HepG2 (cell line): ENCODE measurements around the gene DDX54. TPM values are rescaled to one million over a fixed set of nuclear protein-coding genes. Genes with fewer than 3 reads are reported as not detected.

Source experiments
- AFF4 ChIP-seq: sonication (generic); formaldehyde crosslinking; IDR thresholded peaks from 2 replicates; pipeline ENCODE4 v1.4.0; 2020; ENCODE audit warnings: missing genetic modification reagents
- BRCA1 ChIP-seq: sonication (generic); formaldehyde crosslinking; IDR thresholded peaks from 2 replicates; pipeline ENCODE4 v1.4.0; 2020; ENCODE audit warnings: missing genetic modification reagents
- CBFB ChIP-seq: sonication (generic); formaldehyde crosslinking; IDR thresholded peaks from 2 replicates; pipeline ENCODE4 v1.4.0; 2020; ENCODE audit warnings: missing genetic modification reagents
- DMTF1 ChIP-seq: sonication (generic); formaldehyde crosslinking; IDR thresholded peaks from 2 replicates; pipeline ENCODE4 v1.4.0; 2020; ENCODE audit warnings: mild to moderate bottlenecking, missing genetic modification reagents
- FOXA1 ChIP-seq, 2 experiments: fragments of 450-650 bp in 1 of 2; sonication (generic) in 1 of 2; formaldehyde crosslinking in 1 of 2; IDR thresholded peaks; 2 replicates each; pipeline versions ENCODE4 v1.4.0 to v1.6.1; 2016 to 2020; ENCODE audit warnings: missing genetic modification reagents in 1 of 2
- GPN1 ChIP-seq: sonication (generic); formaldehyde crosslinking; IDR thresholded peaks from 2 replicates; pipeline ENCODE4 v1.5.1; 2020; ENCODE audit warnings: missing genetic modification reagents, borderline replicate concordance
- JUND ChIP-seq: sonication (generic); formaldehyde crosslinking; IDR thresholded peaks from 2 replicates; pipeline ENCODE4 v1.8.0; 2022; ENCODE audit warnings: mild to moderate bottlenecking, missing genetic modification reagents
- KLF12 ChIP-seq: sonication (generic); formaldehyde crosslinking; IDR thresholded peaks from 2 replicates; pipeline ENCODE4 v1.4.0; 2020; ENCODE audit warnings: missing genetic modification reagents, borderline replicate concordance
- NR0B2 ChIP-seq: sonication (generic); formaldehyde crosslinking; IDR thresholded peaks from 2 replicates; pipeline ENCODE4 v1.4.0; 2020; ENCODE audit warnings: mild to moderate bottlenecking, missing genetic modification reagents
- PHF8 ChIP-seq: sonication (generic); formaldehyde crosslinking; IDR thresholded peaks from 2 replicates; pipeline ENCODE4 v1.5.0; 2020; ENCODE audit warnings: missing genetic modification reagents
- SAP130 ChIP-seq: IDR thresholded peaks from 2 replicates; pipeline ENCODE4 v1.6.1; 2016; ENCODE audit warnings: low read depth
- U2AF1 ChIP-seq: fragments of 200-400 bp; formaldehyde crosslinking; optimal IDR thresholded peaks from 2 replicates; pipeline ENCODE3; 2017; ENCODE audit warnings: mild to moderate bottlenecking, low read depth, low read length
- ZBTB25 ChIP-seq: IDR thresholded peaks from 2 replicates; pipeline ENCODE4 v1.6.1; 2018; ENCODE audit warnings: missing genetic modification reagents
- ZBTB46 ChIP-seq: sonication (generic); formaldehyde crosslinking; IDR thresholded peaks from 2 replicates; pipeline ENCODE4 v1.4.0; 2020; ENCODE audit warnings: mild to moderate bottlenecking, missing genetic modification reagents, borderline replicate concordance
- ZNF546 ChIP-seq: sonication (generic); formaldehyde crosslinking; conservative IDR thresholded peaks from 2 replicates; pipeline ENCODE4 v1.8.1; 2023; ENCODE audit warnings: mild to moderate bottlenecking, missing genetic modification reagents
- ZNF615 ChIP-seq: sonication (generic); formaldehyde crosslinking; IDR thresholded peaks from 2 replicates; pipeline ENCODE4 v1.5.0; 2020; ENCODE audit warnings: mild to moderate bottlenecking, missing genetic modification reagents, borderline replicate concordance
- ZNF7 ChIP-seq: IDR thresholded peaks from 2 replicates; pipeline ENCODE4 v1.6.1; 2016; ENCODE audit warnings: missing biosample characterization, missing genetic modification reagents
- ZNF775 ChIP-seq: sonication (generic); formaldehyde crosslinking; IDR thresholded peaks from 2 replicates; pipeline ENCODE4 v1.4.0; 2020; ENCODE audit warnings: missing genetic modification reagents, mild to moderate bottlenecking, moderate library complexity, borderline replicate concordance
- ZSCAN12 ChIP-seq: sonication (generic); formaldehyde crosslinking; IDR thresholded peaks from 2 replicates; pipeline ENCODE4 v1.9.0; 2021; ENCODE audit warnings: mild to moderate bottlenecking, missing genetic modification reagents
- polyA plus RNA-seq, 8 experiments: library from polyadenylated mRNA; depleted of rRNA in 3 of 8; stranded (reverse) in 7 of 8; unstranded in 1 of 8; fragments of >200 nt; fragmentation: Illumina TruSeq in 4 of 8; extraction: Trizol in 4 of 8; gene quantifications; 2 replicates each; pipeline versions ENCODE4 v1.2.1 to v1.2.3, GENCODE V29; 2011 to 2016; ENCODE audit warnings: low read depth in 4 of 8, missing spikeins in 1 of 8, mixed read lengths in 1 of 8; ENCODE audit not compliant: insufficient read depth in 1 of 8
- total RNA-seq, 5 experiments: library from RNA; depleted of rRNA; stranded (reverse); fragments of >200 nt; fragmentation: Illumina TruSeq; extraction: Trizol; gene quantifications; 2 replicates each; pipeline ENCODE4 v1.2.3, GENCODE V29; 2016; ENCODE audit warnings: low read depth in 1 of 5

The DDX54 gene
- total and polyA plus RNA-seq, 2 of the 13 experiments (the other 11 are each of a cell fraction or from before 2014, with no cell fraction given), result 59.7 to 61.1 TPM

GRCh38 chr12:113185180-113186032 is at the start of gene DDX54, which contains the start of gene RITA1 (continued):
- TF ChIP-seq DMTF1 (CRISPR knock-in tag), result no peak
- TF ChIP-seq CBFB, result peak; percentile 55
- peak; percentile 88 for TF ChIP-seq SAP130 (CRISPR knock-in tag)
- peak; percentile 21; the same call in 1 of the 2 replicates for TF ChIP-seq ZBTB25 (CRISPR knock-in tag)
- TF ChIP-seq ZNF546 (CRISPR knock-in tag), result 0 out of 2 replicates have a peak, but pooled peaks have one; percentile 19
- no peak for TF ChIP-seq NR0B2 (CRISPR knock-in tag)
- TF ChIP-seq FOXA1 (IDR thresholded peaks at IDR 0.05), result no peak
- TF ChIP-seq FOXA1 (CRISPR knock-in tag; IDR thresholded peaks at IDR 0.05), result peak; percentile 42; the same call in 1 of the 2 replicates
- TF ChIP-seq AFF4 (CRISPR knock-in tag), result no peak
- TF ChIP-seq JUND (CRISPR knock-in tag), result no peak
- no peak for TF ChIP-seq BRCA1 (CRISPR knock-in tag)
- no peak for TF ChIP-seq KLF12 (CRISPR knock-in tag)
- TF ChIP-seq GPN1 (CRISPR knock-in tag), result 0 out of 2 replicates have a peak, but pooled peaks have one; percentile 88
- TF ChIP-seq ZNF7 (CRISPR knock-in tag), result no peak
- TF ChIP-seq ZSCAN12 (CRISPR knock-in tag), result peak; percentile 94
- peak; percentile 86; the same call in 1 of the 2 replicates for TF ChIP-seq ZNF615 (CRISPR knock-in tag)
- TF ChIP-seq PHF8 (CRISPR knock-in tag), result peak; percentile 99
- no peak for TF ChIP-seq U2AF1
- TF ChIP-seq ZBTB46 (CRISPR knock-in tag), result no peak
- TF ChIP-seq ZNF775 (CRISPR knock-in tag), result peak; percentile 40; the same call in 1 of the 2 replicates
